IMR-90 (cell line): ENCODE results near the gene SLC15A1. TPM values are rescaled to one million over a fixed set of nuclear protein-coding genes. Genes with fewer than 3 reads are reported as not detected.

ENCODE experiments used
- ATAC-seq: fragments of 200-7000 bp; cut with Tn5 transposase; 2 replicates; pipeline ENCODE4 v1.9.1; 2020; ENCODE audit warnings: low read depth, mild to moderate bottlenecking, moderate library complexity
- BruUV-seq: library from RNA; stranded (reverse); fragments of 400-500 nt; replicated peaks from 2 replicates; lab custom pipeline; 2021; lab: Mats Ljungman, UMichigan
- CTCF ChIA-PET: fragments of 300-600 bp; formaldehyde crosslinking; extraction: SDS; loops from one replicate; lab custom pipeline; 2021; ENCODE audit warnings: antibody characterized with exemption; lab: Yijun Ruan, JAX
- POLR2A ChIA-PET: fragments of 300-600 bp; sonication (Branson Sonifier 250); formaldehyde crosslinking; loops from one replicate; lab custom pipeline; 2022; ENCODE audit warnings: antibody characterized with exemption; ENCODE audit not compliant: unreplicated experiment; lab: Charles Lee
- DNase-seq: peaks from one replicate; pipeline ENCODE4 v3.0.0; 2013
- H2AFZ ChIP-seq: replicated peaks from 2 replicates; pipeline ENCODE3; 2013; ENCODE audit warnings: low read length, mild to moderate bottlenecking; ENCODE audit not compliant: poor library complexity
- H2AK5ac ChIP-seq: 2 replicates; pipeline ENCODE4 v1.6.1; 2013; ENCODE audit warnings: low read depth, low read length, inconsistent platforms
- H2AK9ac ChIP-seq: replicated peaks from 2 replicates; pipeline ENCODE3; 2013; ENCODE audit warnings: mild to moderate bottlenecking, low read depth, low read length, moderate library complexity; ENCODE audit not compliant: poor library complexity
- H2BK120ac ChIP-seq: 2 replicates; pipeline ENCODE4 v1.6.1; 2013; ENCODE audit warnings: low read depth, low read length, inconsistent platforms
- H2BK15ac ChIP-seq: 3 replicates; pipeline ENCODE4 v1.6.1; 2013; ENCODE audit warnings: low read depth, low read length, inconsistent platforms
- H2BK20ac ChIP-seq: 2 replicates; pipeline ENCODE4 v1.6.1; 2013; ENCODE audit warnings: low read depth, mild to moderate bottlenecking, inconsistent platforms, low read length, moderate library complexity
- H2BK5ac ChIP-seq: 2 replicates; pipeline ENCODE4 v1.6.1; 2013; ENCODE audit warnings: mild to moderate bottlenecking, low read depth, low read length, inconsistent platforms; ENCODE audit not compliant: poor library complexity, severe bottlenecking
- H3K14ac ChIP-seq: replicated peaks from 2 replicates; pipeline ENCODE4 v1.6.1; 2013; ENCODE audit warnings: low read depth, low read length, inconsistent platforms
- H3K18ac ChIP-seq: 2 replicates; pipeline ENCODE4 v1.6.1; 2013; ENCODE audit warnings: low read depth, low read length, control low read depth
- H3K23ac ChIP-seq: 2 replicates; pipeline ENCODE4 v1.6.1; 2013; ENCODE audit warnings: low read depth, low read length, inconsistent platforms
- H3K27ac ChIP-seq: 2 replicates; pipeline ENCODE4 v1.5.1; 2013; ENCODE audit warnings: mild to moderate bottlenecking, control low read depth, low read length; ENCODE audit not compliant: insufficient read depth
- H3K27me3 ChIP-seq: 2 replicates; pipeline ENCODE4 v1.6.1; 2013; ENCODE audit warnings: low read length; ENCODE audit not compliant: control insufficient read depth, insufficient read depth
- H3K36me3 ChIP-seq: 2 replicates; pipeline ENCODE4 v1.6.1; 2013; ENCODE audit warnings: low read length, mixed read lengths; ENCODE audit not compliant: control insufficient read depth, insufficient read depth
- H3K4ac ChIP-seq: 2 replicates; pipeline ENCODE4 v1.6.1; 2013; ENCODE audit warnings: low read depth, low read length, inconsistent platforms
- H3K4me1 ChIP-seq: 2 replicates; pipeline ENCODE4 v1.6.1; 2013; ENCODE audit warnings: low read length, mixed read lengths; ENCODE audit not compliant: control insufficient read depth, insufficient read depth
- H3K4me2 ChIP-seq: 2 replicates; pipeline ENCODE4 v1.6.1; 2013; ENCODE audit warnings: low read depth, mild to moderate bottlenecking, control low read depth, low read length, moderate library complexity
- H3K4me3 ChIP-seq: 2 replicates; pipeline ENCODE4 v1.5.1; 2013; ENCODE audit warnings: low read depth, mild to moderate bottlenecking, control low read depth, low read length, moderate library complexity; ENCODE audit not compliant: insufficient read depth
- H3K56ac ChIP-seq: 2 replicates; pipeline ENCODE4 v1.6.1; 2013; ENCODE audit warnings: low read length, inconsistent platforms; ENCODE audit not compliant: insufficient read depth; ENCODE audit errors: extremely low read depth
- H3K79me1 ChIP-seq, 2 experiments: 2 replicates each; pipeline ENCODE4 v1.6.1; 2013; ENCODE audit warnings: low read length in 2 of 2, inconsistent platforms in 1 of 2, low read depth in 1 of 2
- H3K9ac ChIP-seq: 2 replicates; pipeline ENCODE4 v1.6.1; 2013; ENCODE audit warnings: low read depth, low read length, control low read depth
- H3K9me1 ChIP-seq: 2 replicates; pipeline ENCODE4 v1.6.1; 2013; ENCODE audit warnings: low read length, inconsistent platforms; ENCODE audit not compliant: insufficient read depth
- H3K9me3 ChIP-seq: 2 replicates; pipeline ENCODE4 v1.6.1; 2013; ENCODE audit warnings: low read length; ENCODE audit not compliant: control insufficient read depth, insufficient read depth
- H4K20me1 ChIP-seq: 2 replicates; pipeline ENCODE4 v1.6.1; 2013; ENCODE audit warnings: low read length, inconsistent platforms; ENCODE audit not compliant: insufficient read depth
- H4K5ac ChIP-seq: 2 replicates; pipeline ENCODE4 v1.6.1; 2013; ENCODE audit warnings: mild to moderate bottlenecking, low read depth, low read length, control low read depth
- H4K8ac ChIP-seq, 2 experiments: 2 replicates each; pipeline ENCODE4 v1.6.1; 2013; ENCODE audit warnings: low read depth in 2 of 2, low read length in 2 of 2, control low read depth in 1 of 2, inconsistent platforms in 1 of 2
- H4K91ac ChIP-seq: 2 replicates; pipeline ENCODE4 v1.6.1; 2013; ENCODE audit warnings: low read depth, low read length, inconsistent platforms; ENCODE audit not compliant: insufficient read depth
- ELK1 ChIP-seq: fragments of 150-350 bp; IDR thresholded peaks from 2 replicates; pipeline ENCODE4 v1.6.1; 2016; ENCODE audit warnings: low read depth, mild to moderate bottlenecking, low read length, moderate library complexity, borderline replicate concordance
- MXI1 ChIP-seq: IDR thresholded peaks from 2 replicates; pipeline ENCODE4 v1.6.1; 2012; ENCODE audit warnings: low read depth, mild to moderate bottlenecking, low read length, moderate library complexity, borderline replicate concordance
- RAD21 ChIP-seq: IDR thresholded peaks from 2 replicates; pipeline ENCODE4 v1.6.1; 2012; ENCODE audit warnings: low read length, improper control_type of control experiment
- RFX5 ChIP-seq: IDR thresholded peaks from 2 replicates; pipeline ENCODE4 v1.8.0; 2012; ENCODE audit warnings: low read depth, mild to moderate bottlenecking, low read length, moderate library complexity
- WGBS, 2 experiments: methylation state at CpG; one replicate each; pipeline versions ENCODE4 v1.1.5 to v1.1.7; 2013; ENCODE audit warnings: missing lambda C conversion rate in 2 of 2; ENCODE audit not compliant: insufficient read length in 1 of 2; ENCODE audit errors: extremely low coverage in 2 of 2; 5-methylcytosine and 5-hydroxymethylcytosine counted together
- dilution Hi-C: fragments of 300-500 bp; cut with HindIII; formaldehyde crosslinking; loops from one replicate; pipeline ENCODE4 v1.14.3; 2018; ENCODE audit warnings: low sequenced_read_pairs; ENCODE audit not compliant: unreplicated experiment
- in situ Hi-C: fragments of 300-500 bp; cut with MboI; formaldehyde crosslinking; loops from 3 replicates; pipeline ENCODE4 v1.14.3; 2019; ENCODE audit warnings: low sequenced_read_pairs, inconsistent platforms, mixed read lengths
- intact Hi-C: fragments of 100-400 bp; cut with micrococcal nuclease; formaldehyde crosslinking; loops from 2 replicates; pipeline ENCODE4 v1.10.0; 2022
- polyA plus RNA-seq, 3 experiments: library from polyadenylated mRNA; depleted of rRNA; stranded (reverse); fragments of >200 nt; gene quantifications; 2 replicates each; pipeline ENCODE4 v1.2.3, GENCODE V29; 2012; ENCODE audit warnings: low replicate concordance in 1 of 3
- total RNA-seq: library from RNA; depleted of rRNA; stranded (reverse); fragments of >200 nt; gene quantifications from 2 replicates; pipeline ENCODE4 v1.2.3, GENCODE V29; 2012

The SLC15A1 gene
- total and polyA plus RNA-seq, 2 of the 4 experiments (the other 2 are of a cell fraction), result not detected

GRCh38 chr13:98675066-98675465 is 77.4 kb downstream of the SLC15A1 start:
- Histone ChIP-seq H3K18ac (no peak overlapping the region), H4K5ac (no peak overlapping the region), H3K9ac (no peak overlapping the region), H2BK20ac (no peak overlapping the region), H3K56ac (no peak overlapping the region), H2BK120ac (no peak overlapping the region), H2AK5ac (no peak overlapping the region), H2BK5ac (no peak overlapping the region), H3K4ac (no peak overlapping the region), H3K79me1 (no peaks in the 10 kb centered on the region), H3K9me3 (no peaks in the 10 kb centered on the region), H3K4me1 (peaks cover 6% of the 10 kb centered on the region; the same call in 1 of the 2 replicates), H4K91ac (no peak overlapping the region), H3K27ac (no peak overlapping the region), H3K4me2 (no peak overlapping the region), H4K8ac (no peak overlapping the region), H3K23ac (no peak overlapping the region), H3K27me3 (peaks cover 7% of the 10 kb centered on the region), H4K20me1 (no peaks in the 10 kb centered on the region), H3K9me1 (no peaks in the 10 kb centered on the region), H3K36me3 (no peaks in the 10 kb centered on the region), H3K4me3 (no peak overlapping the region), H2BK15ac (no peak overlapping the region), H2AFZ (no peak overlapping the region), H2AK9ac (no peak overlapping the region), H3K14ac (no peak overlapping the region)
- DNase-seq (no peak), ATAC-seq (no peak)
- in situ Hi-C loops (no loop called here), dilution Hi-C loops (no loop called here), intact Hi-C loops (loop anchor here (10.0 kb wide), 1 partner anchor 530 kb away; the partner anchor contains the start of gene FARP1)
- POLR2A ChIA-PET, result no interaction called here
- CTCF ChIA-PET, result no interaction called here
- TF ChIP-seq MXI1 (no peak), RFX5 (no peak), RAD21 (no peak), ELK1 (no peak)
- 61% methylated on average over 10 of the region's 11 CpGs; no CpG with 5 or more reads in 1 of the 2 experiments for WGBS, 2 experiments
- no TSS peak for BruUV-seq
